Testis (tissue), 3 donors: ENCODE results near the gene MARCHF11. TPM values are rescaled to one million over a fixed set of nuclear protein-coding genes. Genes with fewer than 3 reads are reported as not detected.

Experiments used
- DNase-seq: peaks from one replicate; pipeline ENCODE4 v3.0.0-alpha.2; 2019
- H3K27ac ChIP-seq, 2 donors: fragments of 200-600 bp; sonication (generic); one replicate each; pipeline ENCODE4 v1.5.1; 2019
- H3K27me3 ChIP-seq: fragments of 200-600 bp; sonication (generic); one replicate; pipeline ENCODE4 v1.5.1; 2019
- H3K36me3 ChIP-seq: fragments of 200-600 bp; sonication (generic); one replicate; pipeline ENCODE4 v1.5.1; 2017; ENCODE audit warnings: low read depth; ENCODE audit errors: missing control alignments
- H3K4me1 ChIP-seq: fragments of 200-600 bp; sonication (generic); one replicate; pipeline ENCODE4 v1.5.1; 2019
- H3K4me3 ChIP-seq, 2 donors: fragments of 200-600 bp; sonication (generic); one replicate each; pipeline ENCODE4 v1.5.1; 2017 to 2019
- H3K9me3 ChIP-seq: fragments of 200-600 bp; sonication (generic); one replicate; pipeline ENCODE4 v1.5.1; 2017
- POLR2A ChIP-seq: fragments of 450-650 bp; IDR thresholded peaks from one replicate; pipeline ENCODE4 v1.6.1; 2017; ENCODE audit warnings: antibody characterized with exemption, mild to moderate bottlenecking, moderate library complexity
- WGBS, 2 donors: methylation state at CpG; one replicate each; pipeline ENCODE4 v1.1.5; 2018; 5-methylcytosine and 5-hydroxymethylcytosine counted together
- intact Hi-C: fragments of 100-400 bp; cut with DNase I; formaldehyde crosslinking; loops from one replicate; pipeline ENCODE4 v1.15.1; 2023; ENCODE audit warnings: low total_unique reads
- polyA plus RNA-seq: library from polyadenylated mRNA; stranded (reverse); fragments of 350-450 nt; fragmentation: Illumina TruSeq; extraction: RNeasy Lipid Tissue Mini Kit (QIAGEN cat#74804); gene quantifications from one replicate; pipeline ENCODE4 v1.2.3, GENCODE V29; 2014; ENCODE audit warnings: low read depth, low replicate concordance; ENCODE audit not compliant: insufficient read depth
- total RNA-seq, 2 donors: library from RNA; depleted of rRNA; stranded (reverse); fragments of >200 nt; gene quantifications; one replicate each; pipeline ENCODE4 v1.2.3, GENCODE V29; 2016
- TF ChIP-seq, protein P1 (sequence below), 3 experiments: fragments of 450-650 bp in 2 of 3; fragments of 200-600 bp in 1 of 3; sonication (generic) in 1 of 3; IDR thresholded peaks; one replicate each; pipeline ENCODE4 v1.5.1; 2016 to 2019; ENCODE audit warnings: antibody characterized with exemption in 3 of 3, mild to moderate bottlenecking in 2 of 3, moderate library complexity in 1 of 3

Gene MARCHF11
- total and polyA plus RNA-seq, 3 donors from 2014 or later, result 28.7 to 189 (median 40.7) TPM

- no peak overlapping the region for H3K4me3 ChIP-seq
- H3K27me3 ChIP-seq, result no peaks in the 10 kb centered on the region
- no peak overlapping the region for H3K27ac ChIP-seq
- WGBS, 2 donors, result 92 to 96% methylated on average over 8 of the region's 8 CpGs
- no peak for DNase-seq
- no peaks in the 10 kb centered on the region for H3K9me3 ChIP-seq
- TF ChIP-seq, protein P1, sequence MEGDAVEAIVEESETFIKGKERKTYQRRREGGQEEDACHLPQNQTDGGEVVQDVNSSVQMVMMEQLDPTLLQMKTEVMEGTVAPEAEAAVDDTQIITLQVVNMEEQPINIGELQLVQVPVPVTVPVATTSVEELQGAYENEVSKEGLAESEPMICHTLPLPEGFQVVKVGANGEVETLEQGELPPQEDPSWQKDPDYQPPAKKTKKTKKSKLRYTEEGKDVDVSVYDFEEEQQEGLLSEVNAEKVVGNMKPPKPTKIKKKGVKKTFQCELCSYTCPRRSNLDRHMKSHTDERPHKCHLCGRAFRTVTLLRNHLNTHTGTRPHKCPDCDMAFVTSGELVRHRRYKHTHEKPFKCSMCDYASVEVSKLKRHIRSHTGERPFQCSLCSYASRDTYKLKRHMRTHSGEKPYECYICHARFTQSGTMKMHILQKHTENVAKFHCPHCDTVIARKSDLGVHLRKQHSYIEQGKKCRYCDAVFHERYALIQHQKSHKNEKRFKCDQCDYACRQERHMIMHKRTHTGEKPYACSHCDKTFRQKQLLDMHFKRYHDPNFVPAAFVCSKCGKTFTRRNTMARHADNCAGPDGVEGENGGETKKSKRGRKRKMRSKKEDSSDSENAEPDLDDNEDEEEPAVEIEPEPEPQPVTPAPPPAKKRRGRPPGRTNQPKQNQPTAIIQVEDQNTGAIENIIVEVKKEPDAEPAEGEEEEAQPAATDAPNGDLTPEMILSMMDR (IDR thresholded peaks at IDR 0.05), result no peak
- TF ChIP-seq POLR2A, result no peak
- H3K4me1 ChIP-seq, result no peaks in the 10 kb centered on the region
- intact Hi-C loops, result no loop called here
- no peaks in the 10 kb centered on the region for H3K36me3 ChIP-seq
Observed at GRCh38 chr5:16115140-16115539, 64.5 kb downstream of the MARCHF11 start.

DNA sequence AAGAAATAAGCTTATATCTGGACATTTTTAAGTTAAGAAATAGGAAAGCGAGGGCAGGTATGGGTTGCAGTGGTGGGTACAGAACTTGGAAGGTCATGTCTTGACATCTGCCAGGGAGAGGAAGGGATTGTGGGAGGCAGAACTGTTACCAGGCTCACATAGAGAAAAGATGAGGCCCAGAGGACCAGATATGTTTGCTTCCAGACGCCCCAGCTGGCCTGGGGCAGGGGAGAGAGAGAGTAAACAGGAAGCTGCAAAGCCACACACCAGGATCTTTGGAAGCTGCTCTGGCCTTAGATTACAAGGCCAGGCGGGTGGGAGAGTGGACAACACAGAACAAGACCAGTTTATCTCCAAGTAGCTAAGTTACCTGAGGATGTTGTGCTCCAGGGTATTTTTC, 71.2 kb downstream of the MARCHF11 start:
- H3K4me3 ChIP-seq, result no peak overlapping the region
- TF ChIP-seq, protein P1 (IDR thresholded peaks at IDR 0.05), result no peak
- no peak for TF ChIP-seq POLR2A
- H3K27ac ChIP-seq, result no peak overlapping the region
- no peaks in the 10 kb centered on the region for H3K4me1 ChIP-seq
- DNase-seq, result no peak
- H3K27me3 ChIP-seq, result no peaks in the 10 kb centered on the region
- intact Hi-C loops, result no loop called here
- H3K36me3 ChIP-seq, result no peaks in the 10 kb centered on the region
- no peaks in the 10 kb centered on the region for H3K9me3 ChIP-seq
- 54 to 74% methylated on average over 3 of the region's 3 CpGs for WGBS, 2 donors

- no peak for DNase-seq
- Histone ChIP-seq H3K4me1 (no peaks in the 10 kb centered on the region), H3K9me3 (no peaks in the 10 kb centered on the region)
Observed at GRCh38 chr5:16104961-16105360, 74.6 kb downstream of the MARCHF11 start.

GRCh38 chr5:16095612-16096011, 84.0 kb downstream of the MARCHF11 start:
- Histone ChIP-seq H3K27ac (no peak overlapping the region), H3K36me3 (no peaks in the 10 kb centered on the region), H3K27me3 (no peaks in the 10 kb centered on the region), H3K9me3 (no peaks in the 10 kb centered on the region), H3K4me1 (no peaks in the 10 kb centered on the region), H3K4me3 (no peak overlapping the region)
- TF ChIP-seq POLR2A, result no peak
- TF ChIP-seq, protein P1 (IDR thresholded peaks at IDR 0.05), result no peak
- intact Hi-C loops, result no loop called here
- DNase-seq, result no peak
- WGBS, 2 donors, result 64 to 89% methylated on average over 5 of the region's 5 CpGs

More at GRCh38 chr5:16104961-16105360, 74.6 kb downstream of the MARCHF11 start:
- 83 to 88% methylated on average over 2 of the region's 2 CpGs for WGBS, 2 donors
- TF ChIP-seq, protein P1 (IDR thresholded peaks at IDR 0.05), result no peak
- TF ChIP-seq POLR2A, result no peak
- no peaks in the 10 kb centered on the region for H3K36me3 ChIP-seq
- intact Hi-C loops, result no loop called here
- no peaks in the 10 kb centered on the region for H3K27me3 ChIP-seq
- H3K4me3 ChIP-seq, result no peak overlapping the region
- no peak overlapping the region for H3K27ac ChIP-seq

GRCh38 chr5:16090270-16090669, 89.3 kb downstream of the MARCHF11 start:
- intact Hi-C loops, result no loop called here

More at GRCh38 chr5:16090270-16090669, 89.3 kb downstream of the MARCHF11 start:
- WGBS, 2 donors, result 83 to 85% methylated on average over 6 of the region's 6 CpGs
- H3K4me1 ChIP-seq, result no peaks in the 10 kb centered on the region
- H3K4me3 ChIP-seq, result no peak overlapping the region
- no peaks in the 10 kb centered on the region for H3K9me3 ChIP-seq
- DNase-seq, result no peak
- H3K27me3 ChIP-seq, result no peaks in the 10 kb centered on the region
- H3K27ac ChIP-seq, result no peak overlapping the region
- TF ChIP-seq, protein P1 (IDR thresholded peaks at IDR 0.05), result no peak
- TF ChIP-seq POLR2A, result no peak
- no peaks in the 10 kb centered on the region for H3K36me3 ChIP-seq
